HepG2 (cell line): Measurements from ENCODE around the gene IPO5.

ENCODE experiments used
- KLF11 ChIP-seq: IDR thresholded peaks from 2 replicates; pipeline ENCODE4 v1.6.1; 2016; ENCODE audit warnings: missing compliant biosample characterization
- NFE2L2 ChIP-seq: fragments of 150-350 bp; IDR thresholded peaks from 2 replicates; pipeline ENCODE4 v1.6.1; 2014; ENCODE audit warnings: low read length
- POLR2G ChIP-seq: fragments of 200-400 bp; formaldehyde crosslinking; IDR thresholded peaks from 2 replicates; pipeline ENCODE4 v1.6.1; 2018; ENCODE audit warnings: mild to moderate bottlenecking, low read depth, low read length, moderate library complexity
- RBFOX2 ChIP-seq: fragments of 200-400 bp; formaldehyde crosslinking; IDR thresholded peaks from 2 replicates; pipeline ENCODE4 v1.6.1; 2017; ENCODE audit warnings: low read depth, mild to moderate bottlenecking, low read length
- RFX5 ChIP-seq: IDR thresholded peaks from 2 replicates; pipeline ENCODE4 v1.6.1; 2011; ENCODE audit warnings: low read depth, low read length, improper control_type of control experiment
- SRF ChIP-seq: IDR thresholded peaks from 2 replicates; pipeline ENCODE4 v1.6.1; 2011; ENCODE audit warnings: mild to moderate bottlenecking, low read depth, low read length, moderate library complexity
- TBP ChIP-seq: sonication (generic); formaldehyde crosslinking; IDR thresholded peaks from 2 replicates; pipeline ENCODE4 v1.5.0; 2020; ENCODE audit warnings: missing genetic modification reagents
- TF ChIP-seq, protein P1 (sequence below): sonication (generic); formaldehyde crosslinking; IDR thresholded peaks from 2 replicates; pipeline ENCODE4 v1.5.0; 2020; ENCODE audit warnings: missing genetic modification reagents
- TF ChIP-seq, protein P2 (sequence below): sonication (generic); formaldehyde crosslinking; IDR thresholded peaks from 2 replicates; pipeline ENCODE4 v1.5.0; 2020; ENCODE audit warnings: mild to moderate bottlenecking, missing genetic modification reagents, moderate library complexity
- TF ChIP-seq, protein P3 (sequence below): sonication (generic); formaldehyde crosslinking; conservative IDR thresholded peaks from 2 replicates; pipeline ENCODE4 v1.4.0; 2020; ENCODE audit warnings: missing genetic modification reagents
- TF ChIP-seq, protein P4 (sequence below): sonication (generic); formaldehyde crosslinking; IDR thresholded peaks from 2 replicates; pipeline ENCODE4 v1.4.0; 2020; ENCODE audit warnings: mild to moderate bottlenecking, missing genetic modification reagents, borderline replicate concordance
- TF ChIP-seq, protein P5 (sequence below): sonication (generic); formaldehyde crosslinking; IDR thresholded peaks from 2 replicates; pipeline ENCODE4 v1.8.0; 2022; ENCODE audit warnings: mild to moderate bottlenecking, missing genetic modification reagents
- TF ChIP-seq, protein P6 (sequence below): sonication (generic); formaldehyde crosslinking; IDR thresholded peaks from 2 replicates; pipeline ENCODE4 v1.8.0; 2022; ENCODE audit warnings: low read depth, missing genetic modification reagents

DNA sequence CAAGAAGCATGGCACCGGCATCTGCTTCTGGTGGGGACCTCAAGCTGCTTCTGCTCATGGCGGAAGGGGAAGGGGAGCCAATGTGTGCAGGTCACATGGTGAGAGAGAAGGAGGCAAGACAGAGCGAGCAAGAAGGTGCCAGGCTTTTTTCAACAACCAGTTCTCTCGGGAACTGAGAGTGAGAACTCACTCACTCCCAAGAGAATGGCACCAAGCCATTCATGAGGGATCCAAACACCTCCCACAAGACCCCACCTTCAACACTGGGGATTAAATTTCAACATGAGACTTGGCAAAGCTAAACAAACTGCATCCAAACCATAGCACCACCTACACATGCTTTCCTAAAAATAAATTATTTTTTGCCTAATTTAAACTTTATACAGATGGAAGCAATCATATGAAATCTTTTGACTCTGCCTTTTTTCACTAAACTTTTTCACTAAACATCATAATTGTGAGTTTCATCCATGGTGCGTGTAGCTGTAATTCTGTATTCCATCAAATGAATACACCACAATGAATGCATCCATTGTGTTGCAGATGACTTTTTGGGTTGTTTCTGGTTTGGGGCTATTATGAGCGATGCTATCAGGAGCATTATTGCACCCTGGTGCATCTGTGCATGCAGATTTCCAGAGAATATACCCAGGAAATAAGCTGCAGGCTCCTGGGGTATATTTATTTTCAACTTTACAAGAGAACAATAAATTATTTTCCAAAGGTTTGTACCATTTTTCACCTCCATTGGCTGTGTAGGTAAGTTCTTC, 14.6 kb upstream of the IPO5 start:
- TF ChIP-seq, protein P1, sequence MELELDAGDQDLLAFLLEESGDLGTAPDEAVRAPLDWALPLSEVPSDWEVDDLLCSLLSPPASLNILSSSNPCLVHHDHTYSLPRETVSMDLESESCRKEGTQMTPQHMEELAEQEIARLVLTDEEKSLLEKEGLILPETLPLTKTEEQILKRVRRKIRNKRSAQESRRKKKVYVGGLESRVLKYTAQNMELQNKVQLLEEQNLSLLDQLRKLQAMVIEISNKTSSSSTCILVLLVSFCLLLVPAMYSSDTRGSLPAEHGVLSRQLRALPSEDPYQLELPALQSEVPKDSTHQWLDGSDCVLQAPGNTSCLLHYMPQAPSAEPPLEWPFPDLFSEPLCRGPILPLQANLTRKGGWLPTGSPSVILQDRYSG (CRISPR knock-in tag): no peak
- TF ChIP-seq NFE2L2 (no peak), SRF (no peak), RFX5 (no peak), KLF11 (CRISPR knock-in tag) (no peak), TBP (CRISPR knock-in tag) (no peak), POLR2G (no peak), RBFOX2 (no peak)
- TF ChIP-seq, protein P2, sequence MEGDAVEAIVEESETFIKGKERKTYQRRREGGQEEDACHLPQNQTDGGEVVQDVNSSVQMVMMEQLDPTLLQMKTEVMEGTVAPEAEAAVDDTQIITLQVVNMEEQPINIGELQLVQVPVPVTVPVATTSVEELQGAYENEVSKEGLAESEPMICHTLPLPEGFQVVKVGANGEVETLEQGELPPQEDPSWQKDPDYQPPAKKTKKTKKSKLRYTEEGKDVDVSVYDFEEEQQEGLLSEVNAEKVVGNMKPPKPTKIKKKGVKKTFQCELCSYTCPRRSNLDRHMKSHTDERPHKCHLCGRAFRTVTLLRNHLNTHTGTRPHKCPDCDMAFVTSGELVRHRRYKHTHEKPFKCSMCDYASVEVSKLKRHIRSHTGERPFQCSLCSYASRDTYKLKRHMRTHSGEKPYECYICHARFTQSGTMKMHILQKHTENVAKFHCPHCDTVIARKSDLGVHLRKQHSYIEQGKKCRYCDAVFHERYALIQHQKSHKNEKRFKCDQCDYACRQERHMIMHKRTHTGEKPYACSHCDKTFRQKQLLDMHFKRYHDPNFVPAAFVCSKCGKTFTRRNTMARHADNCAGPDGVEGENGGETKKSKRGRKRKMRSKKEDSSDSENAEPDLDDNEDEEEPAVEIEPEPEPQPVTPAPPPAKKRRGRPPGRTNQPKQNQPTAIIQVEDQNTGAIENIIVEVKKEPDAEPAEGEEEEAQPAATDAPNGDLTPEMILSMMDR (CRISPR knock-in tag): no peak
- TF ChIP-seq, protein P3, sequence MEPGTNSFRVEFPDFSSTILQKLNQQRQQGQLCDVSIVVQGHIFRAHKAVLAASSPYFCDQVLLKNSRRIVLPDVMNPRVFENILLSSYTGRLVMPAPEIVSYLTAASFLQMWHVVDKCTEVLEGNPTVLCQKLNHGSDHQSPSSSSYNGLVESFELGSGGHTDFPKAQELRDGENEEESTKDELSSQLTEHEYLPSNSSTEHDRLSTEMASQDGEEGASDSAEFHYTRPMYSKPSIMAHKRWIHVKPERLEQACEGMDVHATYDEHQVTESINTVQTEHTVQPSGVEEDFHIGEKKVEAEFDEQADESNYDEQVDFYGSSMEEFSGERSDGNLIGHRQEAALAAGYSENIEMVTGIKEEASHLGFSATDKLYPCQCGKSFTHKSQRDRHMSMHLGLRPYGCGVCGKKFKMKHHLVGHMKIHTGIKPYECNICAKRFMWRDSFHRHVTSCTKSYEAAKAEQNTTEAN (CRISPR knock-in tag): no peak
- TF ChIP-seq, protein P4, sequence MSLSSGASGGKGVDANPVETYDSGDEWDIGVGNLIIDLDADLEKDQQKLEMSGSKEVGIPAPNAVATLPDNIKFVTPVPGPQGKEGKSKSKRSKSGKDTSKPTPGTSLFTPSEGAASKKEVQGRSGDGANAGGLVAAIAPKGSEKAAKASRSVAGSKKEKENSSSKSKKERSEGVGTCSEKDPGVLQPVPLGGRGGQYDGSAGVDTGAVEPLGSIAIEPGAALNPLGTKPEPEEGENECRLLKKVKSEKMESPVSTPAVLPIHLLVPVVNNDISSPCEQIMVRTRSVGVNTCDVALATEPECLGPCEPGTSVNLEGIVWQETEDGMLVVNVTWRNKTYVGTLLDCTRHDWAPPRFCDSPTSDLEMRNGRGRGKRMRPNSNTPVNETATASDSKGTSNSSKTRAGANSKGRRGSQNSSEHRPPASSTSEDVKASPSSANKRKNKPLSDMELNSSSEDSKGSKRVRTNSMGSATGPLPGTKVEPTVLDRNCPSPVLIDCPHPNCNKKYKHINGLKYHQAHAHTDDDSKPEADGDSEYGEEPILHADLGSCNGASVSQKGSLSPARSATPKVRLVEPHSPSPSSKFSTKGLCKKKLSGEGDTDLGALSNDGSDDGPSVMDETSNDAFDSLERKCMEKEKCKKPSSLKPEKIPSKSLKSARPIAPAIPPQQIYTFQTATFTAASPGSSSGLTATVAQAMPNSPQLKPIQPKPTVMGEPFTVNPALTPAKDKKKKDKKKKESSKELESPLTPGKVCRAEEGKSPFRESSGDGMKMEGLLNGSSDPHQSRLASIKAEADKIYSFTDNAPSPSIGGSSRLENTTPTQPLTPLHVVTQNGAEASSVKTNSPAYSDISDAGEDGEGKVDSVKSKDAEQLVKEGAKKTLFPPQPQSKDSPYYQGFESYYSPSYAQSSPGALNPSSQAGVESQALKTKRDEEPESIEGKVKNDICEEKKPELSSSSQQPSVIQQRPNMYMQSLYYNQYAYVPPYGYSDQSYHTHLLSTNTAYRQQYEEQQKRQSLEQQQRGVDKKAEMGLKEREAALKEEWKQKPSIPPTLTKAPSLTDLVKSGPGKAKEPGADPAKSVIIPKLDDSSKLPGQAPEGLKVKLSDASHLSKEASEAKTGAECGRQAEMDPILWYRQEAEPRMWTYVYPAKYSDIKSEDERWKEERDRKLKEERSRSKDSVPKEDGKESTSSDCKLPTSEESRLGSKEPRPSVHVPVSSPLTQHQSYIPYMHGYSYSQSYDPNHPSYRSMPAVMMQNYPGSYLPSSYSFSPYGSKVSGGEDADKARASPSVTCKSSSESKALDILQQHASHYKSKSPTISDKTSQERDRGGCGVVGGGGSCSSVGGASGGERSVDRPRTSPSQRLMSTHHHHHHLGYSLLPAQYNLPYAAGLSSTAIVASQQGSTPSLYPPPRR (CRISPR knock-in tag): no peak
- TF ChIP-seq, protein P5, sequence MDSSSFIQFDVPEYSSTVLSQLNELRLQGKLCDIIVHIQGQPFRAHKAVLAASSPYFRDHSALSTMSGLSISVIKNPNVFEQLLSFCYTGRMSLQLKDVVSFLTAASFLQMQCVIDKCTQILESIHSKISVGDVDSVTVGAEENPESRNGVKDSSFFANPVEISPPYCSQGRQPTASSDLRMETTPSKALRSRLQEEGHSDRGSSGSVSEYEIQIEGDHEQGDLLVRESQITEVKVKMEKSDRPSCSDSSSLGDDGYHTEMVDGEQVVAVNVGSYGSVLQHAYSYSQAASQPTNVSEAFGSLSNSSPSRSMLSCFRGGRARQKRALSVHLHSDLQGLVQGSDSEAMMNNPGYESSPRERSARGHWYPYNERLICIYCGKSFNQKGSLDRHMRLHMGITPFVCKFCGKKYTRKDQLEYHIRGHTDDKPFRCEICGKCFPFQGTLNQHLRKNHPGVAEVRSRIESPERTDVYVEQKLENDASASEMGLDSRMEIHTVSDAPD: no peak
- TF ChIP-seq, protein P6, sequence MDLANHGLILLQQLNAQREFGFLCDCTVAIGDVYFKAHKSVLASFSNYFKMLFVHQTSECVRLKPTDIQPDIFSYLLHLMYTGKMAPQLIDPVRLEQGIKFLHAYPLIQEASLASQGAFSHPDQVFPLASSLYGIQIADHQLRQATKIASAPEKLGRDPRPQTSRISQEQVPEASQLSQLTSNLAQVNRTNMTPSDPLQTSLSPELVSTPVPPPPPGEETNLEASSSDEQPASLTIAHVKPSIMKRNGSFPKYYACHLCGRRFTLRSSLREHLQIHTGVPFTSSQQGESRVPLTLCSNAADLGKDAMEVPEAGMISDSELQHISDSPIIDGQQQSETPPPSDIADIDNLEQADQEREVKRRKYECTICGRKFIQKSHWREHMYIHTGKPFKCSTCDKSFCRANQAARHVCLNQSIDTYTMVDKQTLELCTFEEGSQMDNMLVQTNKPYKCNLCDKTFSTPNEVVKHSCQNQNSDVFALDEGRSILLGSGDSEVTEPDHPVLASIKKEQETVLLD (CRISPR knock-in tag): no peak
